PC-9 (cell line): ENCODE results near the gene OR4E1. TPM values are rescaled to one million over a fixed set of nuclear protein-coding genes. Genes with fewer than 3 reads are reported as not detected.

ENCODE experiments used
- BruUV-seq: library from RNA; stranded (reverse); fragments of 400-500 nt; replicated peaks from 2 replicates; lab custom pipeline; 2021; lab: Mats Ljungman, UMichigan
- CTCF ChIA-PET: fragments of 300-600 bp; sonication (Branson Sonifier 250); formaldehyde crosslinking; loops from one replicate; lab custom pipeline; 2022; ENCODE audit warnings: antibody characterized with exemption; lab: Charles Lee
- POLR2A ChIA-PET: fragments of 300-600 bp; sonication (Branson Sonifier 250); formaldehyde crosslinking; loops from one replicate; lab custom pipeline; 2022; ENCODE audit warnings: antibody characterized with exemption; ENCODE audit not compliant: unreplicated experiment; lab: Charles Lee
- DNase-seq, 2 experiments: peaks; one replicate each; pipeline versions ENCODE4 v3.0.0 to v3.0.0-alpha.2; 2015 to 2022; ENCODE audit warnings: mixed read lengths in 1 of 2
- H2AFZ ChIP-seq: fragments of 200-600 bp; sonication (generic); 2 replicates; pipeline ENCODE4 v1.8.1; 2017; ENCODE audit warnings: antibody characterized with exemption
- H3F3A ChIP-seq: fragments of 200-600 bp; sonication (generic); 2 replicates; pipeline ENCODE4 v1.8.1; 2017; ENCODE audit warnings: antibody characterized with exemption, mild to moderate bottlenecking, low read depth; ENCODE audit not compliant: insufficient read depth
- H3K27ac ChIP-seq: fragments of 200-600 bp; sonication (generic); 2 replicates; pipeline ENCODE4 v1.6.1; 2016; ENCODE audit warnings: mixed run types
- H3K27me3 ChIP-seq: fragments of 200-600 bp; sonication (generic); 2 replicates; pipeline ENCODE4 v1.6.1; 2016; ENCODE audit warnings: low read depth, mixed run types; ENCODE audit not compliant: insufficient read depth
- H3K36me3 ChIP-seq: fragments of 200-600 bp; sonication (generic); 2 replicates; pipeline ENCODE4 v1.6.1; 2016; ENCODE audit warnings: low read depth, mixed run types
- H3K4me1 ChIP-seq: fragments of 200-600 bp; sonication (generic); replicated peaks from 2 replicates; pipeline ENCODE4 v1.6.1; 2016; ENCODE audit warnings: mixed run types; ENCODE audit not compliant: insufficient read depth
- H3K4me2 ChIP-seq: fragments of 200-600 bp; sonication (generic); 2 replicates; pipeline ENCODE4 v1.6.1; 2017; ENCODE audit warnings: mixed run types
- H3K4me3 ChIP-seq: fragments of 200-600 bp; sonication (generic); 2 replicates; pipeline ENCODE4 v1.6.1; 2016; ENCODE audit warnings: mixed run types
- H3K79me2 ChIP-seq: fragments of 200-600 bp; sonication (generic); 2 replicates; pipeline ENCODE4 v1.6.1; 2017; ENCODE audit warnings: low read depth, mixed run types
- H3K9me2 ChIP-seq: fragments of 200-600 bp; sonication (generic); 2 replicates; pipeline ENCODE4 v1.8.1; 2017; ENCODE audit warnings: mild to moderate bottlenecking; ENCODE audit not compliant: insufficient read depth
- H3K9me3 ChIP-seq: fragments of 200-600 bp; sonication (generic); 2 replicates; pipeline ENCODE4 v1.8.1; 2016; ENCODE audit warnings: low read depth; ENCODE audit not compliant: insufficient read depth
- H4K20me1 ChIP-seq: fragments of 200-600 bp; sonication (generic); 2 replicates; pipeline ENCODE4 v1.8.1; 2017; ENCODE audit not compliant: insufficient read depth
- EZH2 ChIP-seq: fragments of 200-600 bp; sonication (generic); IDR thresholded peaks from 2 replicates; pipeline ENCODE4 v1.8.0; 2017; ENCODE audit warnings: antibody characterized with exemption, low read depth
- intact Hi-C: fragments of 100-400 bp; cut with micrococcal nuclease; formaldehyde crosslinking; loops from one replicate; pipeline ENCODE4 v1.10.0; 2022; ENCODE audit not compliant: unreplicated experiment
- total RNA-seq: library from RNA; stranded (reverse); gene quantifications from 2 replicates; pipeline ENCODE4 v1.2.3, GENCODE V29; 2021
- TF ChIP-seq, protein P1 (sequence below): fragments of 200-600 bp; sonication (generic); conservative IDR thresholded peaks from 2 replicates; pipeline ENCODE4 v1.6.1; 2017; ENCODE audit warnings: mixed run types, antibody characterized with exemption, mild to moderate bottlenecking, moderate library complexity

OR4E1 gene
- total RNA-seq, 1 experiment from 2014 or later: not detected

DNA sequence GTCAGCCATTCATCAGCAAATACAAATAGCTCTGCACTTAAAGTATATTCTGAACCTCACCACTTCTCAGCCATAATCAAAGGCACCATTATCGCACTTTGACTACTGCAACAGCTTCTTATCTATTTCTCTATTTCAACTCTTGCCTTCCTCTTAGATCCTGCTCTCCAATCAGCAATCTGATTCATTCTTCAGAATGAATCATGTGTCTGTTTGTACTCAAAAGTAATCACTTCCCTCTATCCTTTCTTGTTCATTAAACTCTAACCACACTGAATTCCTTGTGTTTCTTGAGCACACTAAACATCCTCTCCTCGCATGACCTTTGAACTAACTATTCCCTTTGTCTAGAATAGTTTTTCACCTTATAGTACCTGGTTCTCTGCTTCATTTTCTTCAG is 12.8 kb upstream of the OR4E1 start:
- no TSS peak for BruUV-seq
- DNase-seq: no peak
- Histone ChIP-seq H3K36me3 (no peaks in the 10 kb centered on the region), H3K4me1 (no peaks in the 10 kb centered on the region), H2AFZ (no peak overlapping the region), H3K27ac (no peak overlapping the region), H3K9me2 (no peaks in the 10 kb centered on the region; the same call in 1 of the 2 replicates), H3K79me2 (no peaks in the 10 kb centered on the region), H3K27me3 (no peaks in the 10 kb centered on the region), H3F3A (no peaks in the 10 kb centered on the region), H3K4me3 (no peak overlapping the region), H3K9me3 (no peaks in the 10 kb centered on the region), H3K4me2 (no peak overlapping the region), H4K20me1 (no peaks in the 10 kb centered on the region)
- ChIA-PET POLR2A (no interaction called here), CTCF (interaction anchor here (0.5 kb wide), 1 partner anchor 350 kb away, joined by 3 read pairs; no protein-coding TSS in a partner anchor)
- intact Hi-C loops: no loop called here
- TF ChIP-seq, protein P1, sequence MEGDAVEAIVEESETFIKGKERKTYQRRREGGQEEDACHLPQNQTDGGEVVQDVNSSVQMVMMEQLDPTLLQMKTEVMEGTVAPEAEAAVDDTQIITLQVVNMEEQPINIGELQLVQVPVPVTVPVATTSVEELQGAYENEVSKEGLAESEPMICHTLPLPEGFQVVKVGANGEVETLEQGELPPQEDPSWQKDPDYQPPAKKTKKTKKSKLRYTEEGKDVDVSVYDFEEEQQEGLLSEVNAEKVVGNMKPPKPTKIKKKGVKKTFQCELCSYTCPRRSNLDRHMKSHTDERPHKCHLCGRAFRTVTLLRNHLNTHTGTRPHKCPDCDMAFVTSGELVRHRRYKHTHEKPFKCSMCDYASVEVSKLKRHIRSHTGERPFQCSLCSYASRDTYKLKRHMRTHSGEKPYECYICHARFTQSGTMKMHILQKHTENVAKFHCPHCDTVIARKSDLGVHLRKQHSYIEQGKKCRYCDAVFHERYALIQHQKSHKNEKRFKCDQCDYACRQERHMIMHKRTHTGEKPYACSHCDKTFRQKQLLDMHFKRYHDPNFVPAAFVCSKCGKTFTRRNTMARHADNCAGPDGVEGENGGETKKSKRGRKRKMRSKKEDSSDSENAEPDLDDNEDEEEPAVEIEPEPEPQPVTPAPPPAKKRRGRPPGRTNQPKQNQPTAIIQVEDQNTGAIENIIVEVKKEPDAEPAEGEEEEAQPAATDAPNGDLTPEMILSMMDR: no peak
- no peak for TF ChIP-seq EZH2

DNA sequence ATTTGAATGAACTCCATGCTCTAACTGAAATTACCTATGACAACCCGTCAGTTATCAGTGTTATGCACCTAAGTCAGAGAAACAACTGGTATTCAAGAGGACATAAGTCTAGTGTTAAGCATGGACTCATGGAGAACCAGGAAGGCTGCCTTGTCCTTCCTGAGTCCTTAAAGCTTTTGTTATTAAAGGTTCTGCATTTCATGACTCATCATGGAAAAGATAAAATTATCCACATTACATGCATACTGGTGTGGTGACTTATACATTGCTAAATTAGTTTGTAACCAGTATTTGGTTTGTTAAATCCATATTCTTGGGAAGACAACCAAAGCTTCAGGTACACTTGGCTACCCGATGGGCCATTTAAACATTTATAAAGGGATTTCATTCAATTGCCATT is 6.5 kb upstream of the OR4E1 start:
- H3K27ac ChIP-seq: no peak overlapping the region
- no peak overlapping the region for H3K4me3 ChIP-seq
- no peaks in the 10 kb centered on the region for H3K27me3 ChIP-seq
- ChIA-PET CTCF (no interaction called here), POLR2A (no interaction called here)
- H4K20me1 ChIP-seq: no peaks in the 10 kb centered on the region
- peak in 1 of 2 experiments; percentile 37 for DNase-seq
- H3K4me1 ChIP-seq: no peaks in the 10 kb centered on the region
- intact Hi-C loops: no loop called here
- no peaks in the 10 kb centered on the region for H3K79me2 ChIP-seq
- no peak overlapping the region for H2AFZ ChIP-seq
- no peak overlapping the region for H3K4me2 ChIP-seq
- H3K9me2 ChIP-seq: no peaks in the 10 kb centered on the region; the same call in 1 of the 2 replicates
- no TSS peak for BruUV-seq
- no peaks in the 10 kb centered on the region for H3K9me3 ChIP-seq
- no peak for TF ChIP-seq EZH2
- TF ChIP-seq, protein P1: no peak
- no peaks in the 10 kb centered on the region for H3F3A ChIP-seq
- H3K36me3 ChIP-seq: no peaks in the 10 kb centered on the region

DNA sequence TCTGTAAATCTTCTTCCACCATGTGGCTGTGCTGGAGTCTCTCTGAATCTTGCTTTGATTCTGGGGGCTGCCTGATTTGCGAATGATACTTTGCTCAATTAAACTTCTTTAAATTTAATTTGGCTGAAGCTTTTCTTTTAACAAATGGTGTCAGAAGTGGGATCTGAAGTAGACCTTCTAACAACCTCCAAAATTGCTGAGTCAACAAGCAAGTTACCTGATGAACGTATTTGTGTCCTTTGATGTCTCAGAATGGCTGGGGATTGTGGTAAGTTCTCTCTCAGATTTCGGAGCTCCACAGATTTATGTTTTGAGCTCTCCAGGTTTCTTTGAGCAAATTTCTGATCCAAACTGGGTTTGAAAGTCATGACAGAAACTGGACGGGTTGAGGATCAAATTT is 1.9 kb upstream of the OR4E1 start:
- no peak for DNase-seq
- Histone ChIP-seq H3F3A (no peaks in the 10 kb centered on the region), H4K20me1 (no peaks in the 10 kb centered on the region), H3K79me2 (no peaks in the 10 kb centered on the region), H3K4me2 (no peak overlapping the region), H3K27ac (no peak overlapping the region), H3K9me3 (no peaks in the 10 kb centered on the region), H2AFZ (no peak overlapping the region), H3K27me3 (no peaks in the 10 kb centered on the region), H3K9me2 (no peaks in the 10 kb centered on the region), H3K4me3 (no peak overlapping the region), H3K36me3 (no peaks in the 10 kb centered on the region), H3K4me1 (no peaks in the 10 kb centered on the region)
- POLR2A ChIA-PET: no interaction called here
- intact Hi-C loops: no loop called here
- BruUV-seq: no TSS peak
- no peak for TF ChIP-seq EZH2
- TF ChIP-seq, protein P1: no peak
- CTCF ChIA-PET: no interaction called here
